H1 (cell line): ENCODE data around the gene OMA1. TPM values are rescaled to one million over a fixed set of nuclear protein-coding genes. Genes with fewer than 3 reads are reported as not detected.

Source experiments
- KDM4A ChIP-seq: IDR thresholded peaks from one replicate; pipeline ENCODE4 v1.7.1; 2012; ENCODE audit warnings: low read depth, mild to moderate bottlenecking, moderate library complexity, low read length, inconsistent platforms; ENCODE audit not compliant: severe bottlenecking
- RAD21 ChIP-seq, 2 experiments: IDR thresholded peaks in 1 of 2; conservative IDR thresholded peaks in 1 of 2; 2 replicates each; pipeline ENCODE4 v1.6.1; 2011; ENCODE audit warnings: low read depth in 2 of 2, low read length in 2 of 2, improper control_type of control experiment in 1 of 2, inconsistent platforms in 1 of 2, mild to moderate bottlenecking in 1 of 2, moderate library complexity in 1 of 2
- polyA plus RNA-seq, 7 experiments: library from polyadenylated mRNA; depleted of rRNA in 3 of 7; stranded (reverse) in 5 of 7; unstranded in 2 of 7; fragments of >200 nt in 5 of 7; fragments of 200-250 nt in 2 of 7; gene quantifications; 1 replicate in 5 of 7; 2 replicates in 1 of 7; 4 replicates in 1 of 7; pipeline versions ENCODE4 v1.2.1 to v1.2.3, GENCODE V29; 2011 to 2013; ENCODE audit warnings: missing spikeins in 2 of 7, mixed read lengths in 2 of 7
- total RNA-seq: library from RNA; stranded (reverse); fragmentation: NEBNext Ultra II Directional; extraction: Animal tissue kit (Norgen Biotek cat#: 25700); gene quantifications from 2 replicates; pipeline ENCODE4 v1.2.1, GENCODE V29; 2021

OMA1 gene
- total and polyA plus RNA-seq, 2 of the 8 experiments (the other 6 are each of a cell fraction or from before 2014, with no cell fraction given): 7.7 to 11.7 TPM

- TF ChIP-seq KDM4A (no peak), RAD21 (IDR thresholded peaks at IDR 0.05 in 1 of 2, conservative IDR thresholded peaks at IDR 0.05 in 1 of 2; ENCODE audit: low read depth in 2 of 2, low read length in 2 of 2) (no peak)
Measured at GRCh38 chr1:58465176-58465575, 81.3 kb downstream of the OMA1 start (continued).
